Esophagus squamous epithelium (tissue), 4 donors: ENCODE measurements around the gene POP7.

ENCODE experiments used
- POLR2A ChIP-seq, 4 donors: fragments of 450-650 bp; IDR thresholded peaks; one replicate each; pipeline ENCODE4 v1.6.1; 2017; ENCODE audit warnings: antibody characterized with exemption in 4 of 4, mild to moderate bottlenecking in 4 of 4, moderate library complexity in 3 of 4
- TF ChIP-seq, protein P1 (sequence below), 6 experiments: fragments of 450-650 bp in 4 of 6; fragments of 200-600 bp in 2 of 6; sonication (generic) in 2 of 6; IDR thresholded peaks; one replicate each; pipeline ENCODE4 v1.5.1; 2016 to 2019; ENCODE audit warnings: antibody characterized with exemption in 6 of 6, mild to moderate bottlenecking in 4 of 6, moderate library complexity in 4 of 6

DNA sequence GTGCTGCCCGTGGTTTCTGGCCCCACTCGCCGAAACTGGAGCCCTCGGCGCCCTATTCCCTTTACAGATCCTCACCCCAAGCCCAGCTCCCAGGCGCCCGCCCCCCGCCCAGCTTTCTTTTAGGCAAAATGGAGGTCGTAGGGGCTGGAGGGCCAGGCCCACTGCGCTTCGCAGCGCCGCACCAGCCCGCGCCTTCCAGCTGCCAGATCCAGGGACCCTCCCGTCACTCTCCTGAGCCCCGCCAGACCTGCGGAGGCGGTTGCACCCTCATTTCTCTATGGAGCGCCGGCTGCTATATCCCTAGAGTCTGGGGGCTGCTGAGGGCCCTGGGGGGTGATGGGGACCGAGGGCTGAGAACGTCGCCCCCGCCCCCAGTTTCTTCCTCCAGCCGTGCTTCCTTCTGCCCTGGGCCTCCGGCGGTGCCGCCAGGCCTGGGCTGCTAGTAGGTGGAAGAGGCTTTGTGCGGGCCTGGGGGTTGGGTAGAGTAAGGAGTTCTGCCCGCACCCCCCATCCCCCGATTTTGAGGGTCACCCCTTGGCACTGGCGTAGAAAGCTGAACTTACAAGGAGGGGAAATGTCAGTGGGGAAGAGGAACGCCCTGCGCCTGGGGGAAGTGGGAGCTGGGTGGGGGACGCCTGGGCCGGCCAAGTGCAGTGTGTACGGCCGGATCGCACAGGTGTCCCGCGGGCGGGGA, 31.4 kb upstream of the POP7 start:
- TF ChIP-seq, protein P1, sequence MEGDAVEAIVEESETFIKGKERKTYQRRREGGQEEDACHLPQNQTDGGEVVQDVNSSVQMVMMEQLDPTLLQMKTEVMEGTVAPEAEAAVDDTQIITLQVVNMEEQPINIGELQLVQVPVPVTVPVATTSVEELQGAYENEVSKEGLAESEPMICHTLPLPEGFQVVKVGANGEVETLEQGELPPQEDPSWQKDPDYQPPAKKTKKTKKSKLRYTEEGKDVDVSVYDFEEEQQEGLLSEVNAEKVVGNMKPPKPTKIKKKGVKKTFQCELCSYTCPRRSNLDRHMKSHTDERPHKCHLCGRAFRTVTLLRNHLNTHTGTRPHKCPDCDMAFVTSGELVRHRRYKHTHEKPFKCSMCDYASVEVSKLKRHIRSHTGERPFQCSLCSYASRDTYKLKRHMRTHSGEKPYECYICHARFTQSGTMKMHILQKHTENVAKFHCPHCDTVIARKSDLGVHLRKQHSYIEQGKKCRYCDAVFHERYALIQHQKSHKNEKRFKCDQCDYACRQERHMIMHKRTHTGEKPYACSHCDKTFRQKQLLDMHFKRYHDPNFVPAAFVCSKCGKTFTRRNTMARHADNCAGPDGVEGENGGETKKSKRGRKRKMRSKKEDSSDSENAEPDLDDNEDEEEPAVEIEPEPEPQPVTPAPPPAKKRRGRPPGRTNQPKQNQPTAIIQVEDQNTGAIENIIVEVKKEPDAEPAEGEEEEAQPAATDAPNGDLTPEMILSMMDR (IDR thresholded peaks at IDR 0.05), result no peak
- no peak for TF ChIP-seq POLR2A (IDR thresholded peaks at IDR 0.05)
